GM19351 (cell line): Measurements from ENCODE around the gene TDRD9.
"Not testable (repeated sequence)": the region's sequence is repeated elsewhere in the genome, so short reads cannot be mapped to it uniquely, and the experiment has no call there.

ENCODE experiments used
- ATAC-seq: cut with Tn5 transposase; IDR thresholded peaks from one replicate; pipeline ENCODE4 v1.9.1; 2021; ENCODE audit warnings: mild to moderate bottlenecking, moderate library complexity; ENCODE audit not compliant: unreplicated experiment

TDRD9 gene

GRCh38 chr14:103980623-103981238 is 52.5 kb downstream of the TDRD9 start:
- ATAC-seq: not testable (repeated sequence)

- ATAC-seq: no peak
These were observed 55.9 kb downstream of the TDRD9 start for GRCh38 chr14:103984196-103984595.

GRCh38 chr14:103989034-103989433 is 60.8 kb downstream of the TDRD9 start:
- ATAC-seq: no peak

- no peak for ATAC-seq
These were observed 61.7 kb downstream of the TDRD9 start for GRCh38 chr14:103989964-103990363.

- no peak for ATAC-seq
These were observed 66.4 kb downstream of the TDRD9 start for GRCh38 chr14:103994535-103995184.

- no peak for ATAC-seq
These were observed 67.6 kb downstream of the TDRD9 start for GRCh38 chr14:103995876-103996275.

GRCh38 chr14:103997391-103997790 is 69.1 kb downstream of the TDRD9 start:
- no peak for ATAC-seq

- no peak for ATAC-seq
These were observed 69.8 kb downstream of the TDRD9 start for GRCh38 chr14:103998027-103998426.

- ATAC-seq: no peak
These were observed 71.7 kb downstream of the TDRD9 start for GRCh38 chr14:103999795-104000440.

- ATAC-seq: no peak
These were observed 72.7 kb downstream of the TDRD9 start for GRCh38 chr14:104001003-104001402.

- ATAC-seq: no peak
These were observed 75.4 kb downstream of the TDRD9 start for GRCh38 chr14:104003616-104004015.

- no peak for ATAC-seq
These were observed 76.6 kb downstream of the TDRD9 start for GRCh38 chr14:104004849-104005248.

GRCh38 chr14:104005489-104005888 is 77.2 kb downstream of the TDRD9 start:
- no peak for ATAC-seq

GRCh38 chr14:104007121-104007520 is 78.9 kb downstream of the TDRD9 start:
- ATAC-seq: no peak

- ATAC-seq: no peak
These were observed 81.0 kb downstream of the TDRD9 start for GRCh38 chr14:104009297-104009696.

GRCh38 chr14:104011824-104012517 is 83.7 kb downstream of the TDRD9 start:
- ATAC-seq: no peak

GRCh38 chr14:104014764-104015163 is 86.5 kb downstream of the TDRD9 start:
- ATAC-seq: no peak

GRCh38 chr14:104016873-104017650 is 88.8 kb downstream of the TDRD9 start:
- no peak for ATAC-seq

- no peak for ATAC-seq
These were observed 90.8 kb downstream of the TDRD9 start for GRCh38 chr14:104019029-104019428.

GRCh38 chr14:104019806-104020205 is 91.5 kb downstream of the TDRD9 start:
- no peak for ATAC-seq

GRCh38 chr14:104020471-104020870 is 92.2 kb downstream of the TDRD9 start:
- no peak for ATAC-seq
